HG02642 (cell line): ENCODE data around the gene PIAS1.
"Not testable (repeated sequence)": the region's sequence is repeated elsewhere in the genome, so short reads cannot be mapped to it uniquely, and the experiment has no call there.

Source experiments
- ATAC-seq: cut with Tn5 transposase; IDR thresholded peaks from one replicate; pipeline ENCODE4 v1.9.1; 2021; ENCODE audit warnings: mild to moderate bottlenecking; ENCODE audit not compliant: unreplicated experiment, poor library complexity

The PIAS1 gene

GRCh38 chr15:68200016-68200861 lies 146.1 kb downstream of the PIAS1 start:
- no peak for ATAC-seq

- no peak for ATAC-seq
These were observed 147.2 kb downstream of the PIAS1 start for GRCh38 chr15:68201153-68201878.

GRCh38 chr15:68201879-68202261 lies 147.8 kb downstream of the PIAS1 start:
- ATAC-seq: no peak

- ATAC-seq: not testable (repeated sequence)
These were observed 148.9 kb downstream of the PIAS1 start for GRCh38 chr15:68202994-68203393.

- no peak for ATAC-seq
These were observed 149.4 kb downstream of the PIAS1 start for GRCh38 chr15:68203486-68203885.

- no peak for ATAC-seq
These were observed 149.8 kb downstream of the PIAS1 start for GRCh38 chr15:68203956-68204355.

GRCh38 chr15:68204361-68204760 lies 150.2 kb downstream of the PIAS1 start:
- ATAC-seq: no peak

GRCh38 chr15:68204776-68205557 lies 150.9 kb downstream of the PIAS1 start, which contains the start of gene CALML4:
Gene CALML4 (minus strand): TSS chr15:68205332. CDS start chr15:68205247, 85 bp downstream.
- no peak for ATAC-seq

GRCh38 chr15:68205558-68205944 lies 151.4 kb downstream of the PIAS1 start:
- ATAC-seq: no peak

- no peak for ATAC-seq
These were observed 151.9 kb downstream of the PIAS1 start for GRCh38 chr15:68205954-68206539.

GRCh38 chr15:68206711-68207151 lies 152.6 kb downstream of the PIAS1 start:
- ATAC-seq: no peak

GRCh38 chr15:68207176-68207935 lies 153.2 kb downstream of the PIAS1 start:
- ATAC-seq: no peak

GRCh38 chr15:68208136-68208535 lies 154.0 kb downstream of the PIAS1 start:
- no peak for ATAC-seq

GRCh38 chr15:68208636-68209240 lies 154.6 kb downstream of the PIAS1 start:
- ATAC-seq: no peak

- ATAC-seq: no peak
These were observed 155.2 kb downstream of the PIAS1 start for GRCh38 chr15:68209272-68209671.

GRCh38 chr15:68209735-68210408 lies 155.8 kb downstream of the PIAS1 start:
- peak; percentile 61 for ATAC-seq

- ATAC-seq: no peak
These were observed 156.3 kb downstream of the PIAS1 start for GRCh38 chr15:68210409-68210756.

GRCh38 chr15:68210821-68211655 lies 156.9 kb downstream of the PIAS1 start:
- no peak for ATAC-seq
